ENCODE results near the gene RNF115.
"Not testable (repeated sequence)": the region's sequence is repeated elsewhere in the genome, so short reads cannot be mapped to it uniquely, and the experiment has no call there.

Gene RNF115

DNA sequence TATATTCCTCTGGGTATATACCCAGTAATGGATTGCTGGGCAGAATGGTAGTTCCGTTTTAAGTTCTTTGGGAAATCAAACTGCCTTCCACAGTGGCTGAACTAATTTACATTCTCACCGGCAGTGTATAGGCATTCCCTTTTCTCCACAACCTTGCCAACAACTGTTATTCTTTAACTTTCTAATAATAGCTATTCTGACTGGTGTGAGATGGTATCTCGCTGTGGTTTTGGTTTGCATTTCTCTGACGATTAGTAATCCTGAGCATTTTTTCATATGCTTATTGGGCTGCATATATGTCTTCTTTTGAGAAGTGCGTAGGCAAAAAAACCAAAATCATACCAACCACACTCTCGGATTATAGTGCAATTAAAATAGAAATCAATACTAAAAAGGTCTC lies 5.8 kb downstream of the RNF115 start:
- not testable (repeated sequence) for H3K9me3 ChIP-seq (ENCODE audit: control insufficient read depth, low read length)

DNA sequence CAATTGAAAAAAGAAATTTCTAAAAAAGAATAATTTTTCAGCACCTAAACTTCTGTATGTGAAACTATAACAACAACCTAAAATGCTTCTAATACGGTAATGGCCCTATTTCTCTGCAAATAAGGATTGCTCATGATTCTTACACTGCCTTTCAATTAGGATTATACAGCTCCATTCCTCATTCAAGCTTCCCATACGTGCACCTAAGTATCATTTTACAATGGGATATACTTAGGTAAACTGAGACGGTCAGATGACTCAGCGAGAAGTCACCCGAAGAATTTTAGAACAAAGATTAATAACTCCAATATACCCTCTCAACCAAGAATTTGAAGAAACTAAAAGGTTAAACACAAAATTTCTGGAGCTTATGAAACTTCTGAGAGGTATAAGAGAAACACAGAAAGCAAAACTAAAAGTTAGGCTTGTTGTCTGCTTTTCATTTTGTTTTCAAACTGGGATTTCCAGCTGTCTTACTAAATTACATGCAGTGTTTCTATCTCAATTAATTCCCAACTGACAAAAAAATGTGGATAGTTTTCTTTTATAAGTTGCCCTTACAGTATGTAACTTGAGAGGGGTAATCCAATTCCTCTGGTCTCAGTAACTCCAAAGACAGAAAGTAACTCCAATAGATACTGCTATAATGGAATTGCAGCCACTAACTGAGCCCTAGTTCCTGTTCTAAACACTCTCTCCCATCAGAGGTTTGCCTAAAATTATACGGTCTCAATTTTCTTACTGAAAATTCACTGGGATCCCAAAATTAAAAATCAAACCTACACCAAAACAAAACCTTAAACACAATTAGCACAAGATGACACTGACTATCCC lies 10.7 kb downstream of the RNF115 start:
- not testable (repeated sequence) for H3K9me3 ChIP-seq (ENCODE audit: control insufficient read depth, low read length); H3K36me3 ChIP-seq (ENCODE audit: control insufficient read depth, insufficient read depth, low read length); H3K4me1 ChIP-seq (ENCODE audit: control insufficient read depth, insufficient read depth, low read length); H3K27me3 ChIP-seq (ENCODE audit: control insufficient read depth, insufficient read depth, low read length); H3K9ac ChIP-seq (ENCODE audit: low read length); H3K4me3 ChIP-seq (ENCODE audit: low read length)

More for the DNA sequence above, 5.8 kb downstream of the RNF115 start:
- not testable (repeated sequence) for H3K4me1 ChIP-seq (ENCODE audit: control insufficient read depth, insufficient read depth, low read length); H3K4me3 ChIP-seq (ENCODE audit: low read length); H3K27me3 ChIP-seq (ENCODE audit: control insufficient read depth, insufficient read depth, low read length); H3K9ac ChIP-seq (ENCODE audit: low read length); H3K36me3 ChIP-seq (ENCODE audit: control insufficient read depth, insufficient read depth, low read length)

- no peak overlapping the region for H3K9ac ChIP-seq (ENCODE audit: low read length)
- H3K27me3 ChIP-seq (ENCODE audit: control insufficient read depth, insufficient read depth, low read length), result no peaks in the 10 kb centered on the region
- no peaks in the 10 kb centered on the region for H3K36me3 ChIP-seq (ENCODE audit: control insufficient read depth, insufficient read depth, low read length)
- H3K9me3 ChIP-seq (ENCODE audit: control insufficient read depth, low read length), result no peaks in the 10 kb centered on the region
- H3K4me3 ChIP-seq (ENCODE audit: low read length), result no peak overlapping the region
- H3K4me1 ChIP-seq (ENCODE audit: control insufficient read depth, insufficient read depth, low read length), result no peaks in the 10 kb centered on the region
These were observed 17.1 kb downstream of the RNF115 start for GRCh38 chr1:145806844-145807243.

DNA sequence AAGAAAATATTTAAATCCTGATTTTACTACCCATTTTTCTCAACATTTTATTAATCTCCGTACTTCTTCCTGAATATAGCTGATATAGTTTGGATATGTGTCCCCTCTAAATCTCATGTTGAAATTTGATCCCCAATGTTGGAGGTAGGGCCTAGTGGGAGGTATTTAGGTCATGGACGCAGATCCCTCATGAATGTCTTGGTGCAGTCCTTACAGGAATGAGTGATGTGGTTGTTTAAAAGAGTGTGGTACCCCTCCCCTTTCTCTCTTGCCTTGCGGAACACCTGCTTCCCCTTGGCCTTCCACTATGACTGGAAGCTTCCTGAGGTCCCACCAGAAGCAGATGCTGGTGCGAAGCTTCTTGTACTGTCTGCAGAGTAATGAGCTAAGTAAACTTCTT lies 17.5 kb downstream of the RNF115 start:
- no peaks in the 10 kb centered on the region for H3K36me3 ChIP-seq (ENCODE audit: control insufficient read depth, insufficient read depth, low read length)
- H3K27me3 ChIP-seq (ENCODE audit: control insufficient read depth, insufficient read depth, low read length), result no peaks in the 10 kb centered on the region
- H3K4me1 ChIP-seq (ENCODE audit: control insufficient read depth, insufficient read depth, low read length), result no peaks in the 10 kb centered on the region
- H3K9me3 ChIP-seq (ENCODE audit: control insufficient read depth, low read length), result no peaks in the 10 kb centered on the region
- H3K9ac ChIP-seq (ENCODE audit: low read length), result no peak overlapping the region
- no peak overlapping the region for H3K4me3 ChIP-seq (ENCODE audit: low read length)

- Histone ChIP-seq H3K36me3 (ENCODE audit: control insufficient read depth, insufficient read depth, low read length) (no peaks in the 10 kb centered on the region), H3K9me3 (ENCODE audit: control insufficient read depth, low read length) (no peaks in the 10 kb centered on the region), H3K27me3 (ENCODE audit: control insufficient read depth, insufficient read depth, low read length) (no peaks in the 10 kb centered on the region), H3K4me3 (ENCODE audit: low read length) (no peak overlapping the region), H3K9ac (ENCODE audit: low read length) (no peak overlapping the region), H3K4me1 (ENCODE audit: control insufficient read depth, insufficient read depth, low read length) (no peaks in the 10 kb centered on the region)
These were observed 18.8 kb downstream of the RNF115 start for GRCh38 chr1:145805057-145805456.

GRCh38 chr1:145804235-145805045 lies 19.5 kb downstream of the RNF115 start:
- Histone ChIP-seq H3K9me3 (ENCODE audit: control insufficient read depth, low read length) (no peaks in the 10 kb centered on the region), H3K4me1 (ENCODE audit: control insufficient read depth, insufficient read depth, low read length) (no peaks in the 10 kb centered on the region), H3K4me3 (ENCODE audit: low read length) (no peak overlapping the region)

DNA sequence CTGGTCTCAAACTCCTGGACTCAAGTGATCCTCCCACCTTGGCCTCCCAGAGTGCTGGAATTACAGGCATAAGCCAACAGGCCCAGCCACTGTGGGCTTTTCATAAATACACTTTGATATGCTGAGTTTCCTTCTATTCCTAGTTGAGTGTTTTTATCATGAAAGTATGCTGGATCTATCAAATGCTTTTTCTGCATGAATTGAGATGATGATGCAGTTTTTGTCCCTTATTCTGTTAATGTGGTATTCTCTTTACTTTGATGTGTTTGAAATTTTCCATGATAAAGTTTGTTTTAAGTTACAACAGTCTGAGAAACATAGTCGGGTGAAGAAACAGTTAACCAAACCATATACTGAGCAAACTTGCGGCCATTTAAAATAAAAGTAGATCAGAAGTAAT lies 24.1 kb downstream of the RNF115 start:
- H3K4me1 ChIP-seq (ENCODE audit: control insufficient read depth, insufficient read depth, low read length), result no peaks in the 10 kb centered on the region

More at GRCh38 chr1:145804235-145805045, 19.5 kb downstream of the RNF115 start:
- no peak overlapping the region for H3K9ac ChIP-seq (ENCODE audit: low read length)
- no peaks in the 10 kb centered on the region for H3K36me3 ChIP-seq (ENCODE audit: control insufficient read depth, insufficient read depth, low read length)
- no peaks in the 10 kb centered on the region for H3K27me3 ChIP-seq (ENCODE audit: control insufficient read depth, insufficient read depth, low read length)

DNA sequence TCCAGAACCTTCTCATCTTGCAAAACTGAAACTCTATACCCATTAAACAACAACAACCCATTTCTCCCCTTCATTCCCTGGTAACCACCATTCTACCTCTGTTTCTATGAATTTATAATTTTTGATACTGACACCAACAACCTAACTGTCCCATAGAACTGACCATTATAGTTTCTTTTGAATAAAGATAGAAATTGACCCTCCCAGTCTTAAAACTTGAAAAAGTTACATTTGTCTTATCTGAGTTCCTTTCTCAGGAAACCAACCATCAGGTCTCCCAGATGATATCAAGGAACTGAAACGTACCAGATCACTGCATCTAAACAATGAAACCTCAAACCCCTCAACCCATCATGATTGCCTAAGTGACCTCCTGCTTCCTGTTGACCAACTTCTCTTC lies 27.1 kb downstream of the RNF115 start:
- H3K4me3 ChIP-seq (ENCODE audit: low read length), result no peak overlapping the region
- no peaks in the 10 kb centered on the region for H3K27me3 ChIP-seq (ENCODE audit: control insufficient read depth, insufficient read depth, low read length)
- no peaks in the 10 kb centered on the region for H3K9me3 ChIP-seq (ENCODE audit: control insufficient read depth, low read length)
- no peaks in the 10 kb centered on the region for H3K4me1 ChIP-seq (ENCODE audit: control insufficient read depth, insufficient read depth, low read length)
- H3K9ac ChIP-seq (ENCODE audit: low read length), result no peak overlapping the region
- H3K36me3 ChIP-seq (ENCODE audit: control insufficient read depth, insufficient read depth, low read length), result no peaks in the 10 kb centered on the region

More for the DNA sequence above, 24.1 kb downstream of the RNF115 start:
- H3K4me3 ChIP-seq (ENCODE audit: low read length), result no peak overlapping the region
- H3K27me3 ChIP-seq (ENCODE audit: control insufficient read depth, insufficient read depth, low read length), result no peaks in the 10 kb centered on the region
- H3K36me3 ChIP-seq (ENCODE audit: control insufficient read depth, insufficient read depth, low read length), result no peaks in the 10 kb centered on the region
- no peaks in the 10 kb centered on the region for H3K9me3 ChIP-seq (ENCODE audit: control insufficient read depth, low read length)
- no peak overlapping the region for H3K9ac ChIP-seq (ENCODE audit: low read length)

DNA sequence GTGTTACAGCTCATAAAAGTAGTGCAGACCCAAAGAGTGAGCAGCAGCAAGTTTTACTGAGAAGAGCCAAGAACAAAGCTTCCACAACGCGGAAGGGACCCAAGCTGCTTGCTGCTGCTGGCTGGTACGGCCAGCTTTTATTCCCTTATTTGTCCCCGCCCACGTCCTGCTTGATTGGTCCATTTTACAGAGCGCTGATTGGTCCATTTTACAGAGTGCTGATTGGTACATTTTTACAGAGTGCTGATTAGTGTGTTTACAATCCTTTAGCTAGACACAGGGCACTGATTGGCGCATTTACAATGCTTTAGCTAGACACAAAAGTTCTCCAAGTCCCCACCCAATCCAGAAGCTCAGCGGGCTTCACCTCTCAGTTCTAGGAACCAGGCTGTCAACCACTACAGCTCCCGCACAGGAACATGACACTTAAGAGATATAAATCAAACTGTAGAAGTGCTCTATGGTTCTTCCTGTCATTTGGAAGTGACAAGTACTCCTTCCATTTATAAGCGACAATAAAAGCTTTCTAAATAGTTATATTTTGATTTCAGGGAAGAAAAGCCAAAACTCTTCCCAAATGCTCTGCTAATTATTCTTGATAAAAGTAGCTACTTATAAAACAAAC lies 28.5 kb downstream of the RNF115 start:
- H3K9me3 ChIP-seq (ENCODE audit: control insufficient read depth, low read length), result no peaks in the 10 kb centered on the region
- H3K36me3 ChIP-seq (ENCODE audit: control insufficient read depth, insufficient read depth, low read length), result no peaks in the 10 kb centered on the region
- no peak overlapping the region for H3K9ac ChIP-seq (ENCODE audit: low read length)
- no peak overlapping the region for H3K4me3 ChIP-seq (ENCODE audit: low read length)
- H3K27me3 ChIP-seq (ENCODE audit: control insufficient read depth, insufficient read depth, low read length), result no peaks in the 10 kb centered on the region
- no peaks in the 10 kb centered on the region for H3K4me1 ChIP-seq (ENCODE audit: control insufficient read depth, insufficient read depth, low read length)

DNA sequence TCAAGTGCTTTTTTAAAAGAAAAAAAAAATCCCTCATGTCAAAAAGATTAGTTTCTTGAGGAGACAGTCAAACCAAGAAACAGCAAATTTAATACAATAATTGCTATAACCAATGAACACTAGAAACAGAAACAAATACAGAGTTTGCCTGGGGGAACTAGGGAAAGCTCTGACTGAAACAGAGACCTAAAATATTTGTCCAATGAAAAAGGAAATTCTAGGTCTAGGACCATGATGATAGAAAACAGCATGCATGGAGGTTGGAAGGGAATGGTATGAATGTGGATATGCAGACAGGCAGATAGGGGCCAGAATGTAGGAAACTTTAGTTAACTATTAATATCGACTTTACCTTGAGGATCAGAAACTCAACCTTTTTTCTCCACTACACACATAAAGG lies 31.4 kb downstream of the RNF115 start:
- H3K9ac ChIP-seq (ENCODE audit: low read length), result no peak overlapping the region
- no peaks in the 10 kb centered on the region for H3K9me3 ChIP-seq (ENCODE audit: control insufficient read depth, low read length)
- no peak overlapping the region for H3K4me3 ChIP-seq (ENCODE audit: low read length)
- H3K27me3 ChIP-seq (ENCODE audit: control insufficient read depth, insufficient read depth, low read length), result no peaks in the 10 kb centered on the region
- no peaks in the 10 kb centered on the region for H3K36me3 ChIP-seq (ENCODE audit: control insufficient read depth, insufficient read depth, low read length)
- no peaks in the 10 kb centered on the region for H3K4me1 ChIP-seq (ENCODE audit: control insufficient read depth, insufficient read depth, low read length)

DNA sequence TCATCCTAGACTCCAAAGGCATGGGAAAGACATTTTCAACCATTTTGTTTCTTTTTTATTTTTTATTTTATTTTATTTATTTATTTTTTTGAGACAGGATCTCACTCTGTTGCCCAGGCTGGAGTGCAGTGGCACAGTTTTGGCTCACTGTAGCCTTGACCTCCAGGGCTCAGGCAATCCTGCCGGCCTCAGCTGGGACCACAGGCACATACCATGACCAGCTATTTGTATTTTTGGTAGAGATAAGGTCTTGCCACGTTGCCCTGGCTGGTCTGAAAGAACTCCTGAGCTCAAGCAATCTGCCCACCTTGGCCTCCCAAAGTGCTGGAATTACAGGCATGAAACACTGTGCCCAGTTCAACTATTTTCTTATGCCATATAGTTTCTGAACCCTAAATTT lies 32.0 kb downstream of the RNF115 start:
- not testable (repeated sequence) for H3K4me1 ChIP-seq (ENCODE audit: control insufficient read depth, insufficient read depth, low read length); H3K4me3 ChIP-seq (ENCODE audit: low read length); H3K9me3 ChIP-seq (ENCODE audit: control insufficient read depth, low read length); H3K27me3 ChIP-seq (ENCODE audit: control insufficient read depth, insufficient read depth, low read length); H3K9ac ChIP-seq (ENCODE audit: low read length); H3K36me3 ChIP-seq (ENCODE audit: control insufficient read depth, insufficient read depth, low read length)

DNA sequence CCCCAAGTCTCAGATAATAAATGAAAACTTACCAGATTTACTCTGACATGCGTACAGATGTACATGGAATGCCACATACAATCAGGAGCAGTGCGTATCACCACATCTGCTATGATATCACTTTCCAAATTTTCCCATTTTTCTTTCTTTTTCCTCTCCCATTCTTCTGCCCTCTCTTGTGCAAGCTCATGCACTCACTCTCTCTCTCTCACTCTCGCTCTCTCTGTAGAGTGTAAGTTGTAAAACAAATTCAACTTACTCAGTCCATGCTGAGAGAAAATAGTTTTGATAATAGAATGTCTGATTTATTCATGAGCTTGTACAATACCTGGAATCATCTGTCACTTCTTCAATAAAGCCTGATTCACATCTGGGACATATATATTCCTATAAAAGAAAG lies 35.3 kb downstream of the RNF115 start:
- H3K4me1 ChIP-seq (ENCODE audit: control insufficient read depth, insufficient read depth, low read length), result peaks cover 24% of the 10 kb centered on the region
- H3K4me3 ChIP-seq (ENCODE audit: low read length), result no peak overlapping the region
- no peaks in the 10 kb centered on the region for H3K9me3 ChIP-seq (ENCODE audit: control insufficient read depth, low read length)
- H3K36me3 ChIP-seq (ENCODE audit: control insufficient read depth, insufficient read depth, low read length), result no peaks in the 10 kb centered on the region
- no peak overlapping the region for H3K9ac ChIP-seq (ENCODE audit: low read length)
- no peaks in the 10 kb centered on the region for H3K27me3 ChIP-seq (ENCODE audit: control insufficient read depth, insufficient read depth, low read length)
